ENCODE data around the gene MED28. TPM values are rescaled to one million over a fixed set of nuclear protein-coding genes. Genes with fewer than 3 reads are reported as not detected.

The MED28 gene
- total and polyA plus RNA-seq, 10 of the 15 experiments (the other 5 are each of a cell fraction or from before 2014, with no cell fraction given): 19.9 to 77.4 (median 52.0) TPM

DNA sequence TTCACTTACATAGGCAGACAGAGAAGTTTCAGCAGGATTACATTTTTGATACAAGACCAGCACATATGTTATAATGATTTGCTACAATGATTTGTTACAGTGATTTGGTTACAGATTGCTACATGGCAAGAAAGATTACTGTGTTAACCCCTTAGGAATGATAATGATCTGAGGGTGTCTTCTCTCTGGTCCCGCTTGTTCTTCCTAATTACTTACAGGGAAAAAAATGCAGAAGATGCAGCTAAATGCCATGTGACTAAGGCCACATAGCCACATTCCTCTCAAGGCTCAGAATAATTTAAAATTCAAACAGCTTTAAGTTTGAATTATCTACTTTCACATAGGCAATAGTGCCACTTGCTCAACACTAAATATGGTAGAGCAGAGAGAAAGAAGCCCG, 47.2 kb upstream of the MED28 start (continued):
- TF ChIP-seq, protein P1, sequence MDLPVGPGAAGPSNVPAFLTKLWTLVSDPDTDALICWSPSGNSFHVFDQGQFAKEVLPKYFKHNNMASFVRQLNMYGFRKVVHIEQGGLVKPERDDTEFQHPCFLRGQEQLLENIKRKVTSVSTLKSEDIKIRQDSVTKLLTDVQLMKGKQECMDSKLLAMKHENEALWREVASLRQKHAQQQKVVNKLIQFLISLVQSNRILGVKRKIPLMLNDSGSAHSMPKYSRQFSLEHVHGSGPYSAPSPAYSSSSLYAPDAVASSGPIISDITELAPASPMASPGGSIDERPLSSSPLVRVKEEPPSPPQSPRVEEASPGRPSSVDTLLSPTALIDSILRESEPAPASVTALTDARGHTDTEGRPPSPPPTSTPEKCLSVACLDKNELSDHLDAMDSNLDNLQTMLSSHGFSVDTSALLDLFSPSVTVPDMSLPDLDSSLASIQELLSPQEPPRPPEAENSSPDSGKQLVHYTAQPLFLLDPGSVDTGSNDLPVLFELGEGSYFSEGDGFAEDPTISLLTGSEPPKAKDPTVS (IDR thresholded peaks at IDR 0.05; ENCODE audit: low read depth, low read length): no peak

DNA sequence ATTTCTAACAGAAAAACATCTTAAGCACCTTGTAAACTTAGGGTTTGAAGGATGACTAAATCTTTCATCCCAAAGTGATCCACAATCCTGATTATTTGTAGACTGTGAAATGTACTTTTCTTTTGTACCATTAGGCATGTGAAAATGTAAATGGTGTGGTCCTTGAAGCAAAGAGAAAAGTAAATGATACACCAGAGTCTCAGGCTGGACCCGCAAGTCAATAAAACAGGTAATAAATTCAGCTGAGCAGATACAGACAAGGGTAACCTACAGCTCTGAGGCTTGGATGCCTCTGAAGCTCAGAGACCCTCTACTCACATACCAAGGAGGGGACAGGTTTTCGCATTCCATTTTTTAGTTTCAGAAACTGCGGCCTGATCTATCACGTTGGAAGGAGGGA, 40.2 kb upstream of the MED28 start:
- FAIRE-seq (no peak), ATAC-seq (no peak), DNase-seq (ENCODE audit: low read depth, low spot score) (no peak)
- Histone ChIP-seq H3K4me2 (ENCODE audit: control insufficient read depth, insufficient read depth) (no peak overlapping the region), H3K79me2 (ENCODE audit: control insufficient read depth, insufficient read depth, low read length) (peaks cover 19% of the 10 kb centered on the region), H3K9me3 (replicated peaks; ENCODE audit: control insufficient read depth, insufficient read depth, low read length) (no peaks in the 10 kb centered on the region), H3K36me3 (ENCODE audit: control insufficient read depth in 2 of 2, insufficient read depth in 2 of 2, low read length in 1 of 2) (no peaks in the 10 kb centered on the region), H2AFZ (ENCODE audit: control insufficient read depth, low read depth, low read length) (no peak overlapping the region), H3K4me3 (no peak overlapping the region), H3K27me3 (replicated peaks in 1 of 2; ENCODE audit: control insufficient read depth in 2 of 2, insufficient read depth in 2 of 2, low read length in 1 of 2) (no peaks in the 10 kb centered on the region), H3K27ac (ENCODE audit: control insufficient read depth, insufficient read depth) (no peak overlapping the region), H3K9ac (ENCODE audit: control insufficient read depth, insufficient read depth, low read length) (no peak overlapping the region), H3K4me1 (ENCODE audit: control insufficient read depth, insufficient read depth, low read length) (peaks cover 7% of the 10 kb centered on the region), H4K20me1 (ENCODE audit: control insufficient read depth, insufficient read depth) (no peaks in the 10 kb centered on the region)
- in situ Hi-C loops (cut with MboI) (loop anchor here (10.0 kb wide), 1 partner anchor 451 kb away; the partner anchor contains the start of gene LCORL), intact Hi-C loops (cut with micrococcal nuclease; ENCODE audit: unreplicated experiment) (no loop called here)
- ChIA-PET RAD21 (ENCODE audit: unreplicated experiment) (interaction anchor here (2.3 kb wide), 1 partner anchor 25 kb away, joined by 11 read pairs; no protein-coding TSS in a partner anchor), SMC1A (ENCODE audit: uncharacterized antibody, unreplicated experiment) (interaction anchor here (0.9 to 1.9 kb wide), 3 partner anchors 16 to 235 kb away, joined by 3 to 5 read pairs (median 3); no protein-coding TSS in a partner anchor), POLR2A (interaction anchor here (1.5 kb wide), 1 partner anchor 235 kb away, joined by 3 read pairs; no protein-coding TSS in a partner anchor), CTCF (interaction anchor here (1.5 to 2.5 kb wide), 2 partner anchors 8 to 25 kb away, joined by 4 to 11 read pairs; no protein-coding TSS in a partner anchor)
- 84% methylated on average over 4 of the region's 4 CpGs for WGBS (ENCODE audit: insufficient coverage, insufficient replicate concordance, low lambda C conversion rate, missing lambda C conversion rate)
- no TSS peak for BruUV-seq (replicated peaks)
- TF ChIP-seq YY1 (IDR thresholded peaks at IDR 0.05; ENCODE audit: low read depth, low read length): no peak
- TF ChIP-seq, protein P2, sequence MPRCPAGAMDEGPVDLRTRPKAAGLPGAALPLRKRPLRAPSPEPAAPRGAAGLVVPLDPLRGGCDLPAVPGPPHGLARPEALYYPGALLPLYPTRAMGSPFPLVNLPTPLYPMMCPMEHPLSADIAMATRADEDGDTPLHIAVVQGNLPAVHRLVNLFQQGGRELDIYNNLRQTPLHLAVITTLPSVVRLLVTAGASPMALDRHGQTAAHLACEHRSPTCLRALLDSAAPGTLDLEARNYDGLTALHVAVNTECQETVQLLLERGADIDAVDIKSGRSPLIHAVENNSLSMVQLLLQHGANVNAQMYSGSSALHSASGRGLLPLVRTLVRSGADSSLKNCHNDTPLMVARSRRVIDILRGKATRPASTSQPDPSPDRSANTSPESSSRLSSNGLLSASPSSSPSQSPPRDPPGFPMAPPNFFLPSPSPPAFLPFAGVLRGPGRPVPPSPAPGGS (IDR thresholded peaks at IDR 0.05; ENCODE audit: borderline replicate concordance, insufficient read depth, low read depth, low read length, poor library complexity, severe bottlenecking): no peak
- TF ChIP-seq DPF2 (IDR thresholded peaks at IDR 0.05): no peak
- TF ChIP-seq SP1 (IDR thresholded peaks at IDR 0.05; ENCODE audit: low read depth, low read length): no peak
- no peak for TF ChIP-seq EGR1 (IDR thresholded peaks at IDR 0.05; ENCODE audit: borderline replicate concordance in 1 of 2, low read depth in 2 of 2, low read length in 2 of 2)
- TF ChIP-seq SMAD1 (IDR thresholded peaks at IDR 0.05; ENCODE audit: low read depth, partially characterized antibody): no peak
- TF ChIP-seq NR2C1 (IDR thresholded peaks at IDR 0.05): no peak
- TF ChIP-seq, protein P3, sequence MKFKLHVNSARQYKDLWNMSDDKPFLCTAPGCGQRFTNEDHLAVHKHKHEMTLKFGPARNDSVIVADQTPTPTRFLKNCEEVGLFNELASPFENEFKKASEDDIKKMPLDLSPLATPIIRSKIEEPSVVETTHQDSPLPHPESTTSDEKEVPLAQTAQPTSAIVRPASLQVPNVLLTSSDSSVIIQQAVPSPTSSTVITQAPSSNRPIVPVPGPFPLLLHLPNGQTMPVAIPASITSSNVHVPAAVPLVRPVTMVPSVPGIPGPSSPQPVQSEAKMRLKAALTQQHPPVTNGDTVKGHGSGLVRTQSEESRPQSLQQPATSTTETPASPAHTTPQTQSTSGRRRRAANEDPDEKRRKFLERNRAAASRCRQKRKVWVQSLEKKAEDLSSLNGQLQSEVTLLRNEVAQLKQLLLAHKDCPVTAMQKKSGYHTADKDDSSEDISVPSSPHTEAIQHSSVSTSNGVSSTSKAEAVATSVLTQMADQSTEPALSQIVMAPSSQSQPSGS (IDR thresholded peaks at IDR 0.05; ENCODE audit: low read length): no peak
- no peak for TF ChIP-seq MEF2A (IDR thresholded peaks at IDR 0.05; ENCODE audit: insufficient read depth, low read depth, low read length)
- TF ChIP-seq EZH2 (IDR thresholded peaks at IDR 0.05; ENCODE audit: borderline replicate concordance, control insufficient read depth, low read depth, low read length): no peak
- no peak for TF ChIP-seq RELA (IDR thresholded peaks at IDR 0.05; ENCODE audit: borderline replicate concordance, partially characterized antibody)
- TF ChIP-seq GATAD2B (conservative IDR thresholded peaks at IDR 0.05; ENCODE audit: low read depth): no peak
- TF ChIP-seq TBL1XR1 (IDR thresholded peaks at IDR 0.05; ENCODE audit: low read depth, low read length): no peak

Data from GM12878 (cell line).